Neural crest cell (in vitro differentiated cells): ENCODE results near the gene KRTAP6-3. TPM values are rescaled to one million over a fixed set of nuclear protein-coding genes. Genes with fewer than 3 reads are reported as not detected.

Experiments
- DNase-seq: peaks from one replicate; pipeline ENCODE4 v3.0.0; 2021; ENCODE audit warnings: low read depth, mixed read lengths, low spot score
- H3K27ac Mint-ChIP-seq: one replicate; pipeline ENCODE4 v1.8.0; 2021; ENCODE audit warnings: mild to moderate bottlenecking, mixed read lengths; ENCODE audit not compliant: unreplicated experiment
- H3K27me3 Mint-ChIP-seq: 2 replicates; pipeline ENCODE4 v1.8.0; 2021; ENCODE audit warnings: low read depth, mild to moderate bottlenecking, mixed read lengths
- H3K36me3 Mint-ChIP-seq: 2 replicates; pipeline ENCODE4 v1.8.0; 2021; ENCODE audit warnings: low read depth, mild to moderate bottlenecking, mixed read lengths
- H3K4me1 Mint-ChIP-seq: 2 replicates; pipeline ENCODE4 v1.8.0; 2021; ENCODE audit warnings: mixed read lengths
- H3K4me3 Mint-ChIP-seq: one replicate; pipeline ENCODE4 v1.8.0; 2021; ENCODE audit warnings: mild to moderate bottlenecking, mixed read lengths
- H3K9me3 Mint-ChIP-seq: 2 replicates; pipeline ENCODE4 v1.8.0; 2021; ENCODE audit warnings: mixed read lengths
- total RNA-seq: library from RNA; stranded (reverse); gene quantifications from 2 replicates; pipeline ENCODE4 v1.2.1, GENCODE V29; 2021
- TF ChIP-seq, protein P1 (sequence below): fragments of 200-600 bp; sonication (generic); conservative IDR thresholded peaks from 2 replicates; pipeline ENCODE4 v1.5.0; 2021; ENCODE audit warnings: antibody characterized with exemption, mild to moderate bottlenecking

The KRTAP6-3 gene
- total RNA-seq, 1 donor from 2014 or later = not detected

DNA sequence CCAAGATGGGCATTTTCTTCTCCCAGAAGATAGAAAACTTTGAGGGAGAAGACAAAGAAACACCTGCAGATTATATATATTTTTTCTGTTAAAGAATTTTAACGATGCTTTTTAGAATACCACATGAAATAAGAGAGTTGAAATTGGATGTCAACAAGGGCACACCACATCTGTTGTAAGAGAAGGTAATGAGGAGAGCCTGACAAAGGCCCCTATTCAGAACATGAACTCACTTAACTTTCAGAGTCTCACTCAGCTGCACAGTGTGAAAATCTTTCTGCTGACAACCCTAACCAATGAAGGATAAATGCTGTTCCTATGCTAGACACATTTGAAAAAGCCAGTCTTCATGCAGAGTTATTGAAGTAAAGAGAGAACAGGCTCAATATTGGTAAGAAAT lies 9.4 kb upstream of the KRTAP6-3 start:
- TF ChIP-seq, protein P1, sequence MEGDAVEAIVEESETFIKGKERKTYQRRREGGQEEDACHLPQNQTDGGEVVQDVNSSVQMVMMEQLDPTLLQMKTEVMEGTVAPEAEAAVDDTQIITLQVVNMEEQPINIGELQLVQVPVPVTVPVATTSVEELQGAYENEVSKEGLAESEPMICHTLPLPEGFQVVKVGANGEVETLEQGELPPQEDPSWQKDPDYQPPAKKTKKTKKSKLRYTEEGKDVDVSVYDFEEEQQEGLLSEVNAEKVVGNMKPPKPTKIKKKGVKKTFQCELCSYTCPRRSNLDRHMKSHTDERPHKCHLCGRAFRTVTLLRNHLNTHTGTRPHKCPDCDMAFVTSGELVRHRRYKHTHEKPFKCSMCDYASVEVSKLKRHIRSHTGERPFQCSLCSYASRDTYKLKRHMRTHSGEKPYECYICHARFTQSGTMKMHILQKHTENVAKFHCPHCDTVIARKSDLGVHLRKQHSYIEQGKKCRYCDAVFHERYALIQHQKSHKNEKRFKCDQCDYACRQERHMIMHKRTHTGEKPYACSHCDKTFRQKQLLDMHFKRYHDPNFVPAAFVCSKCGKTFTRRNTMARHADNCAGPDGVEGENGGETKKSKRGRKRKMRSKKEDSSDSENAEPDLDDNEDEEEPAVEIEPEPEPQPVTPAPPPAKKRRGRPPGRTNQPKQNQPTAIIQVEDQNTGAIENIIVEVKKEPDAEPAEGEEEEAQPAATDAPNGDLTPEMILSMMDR = no peak
- no peaks in the 10 kb centered on the region for H3K27me3 Mint-ChIP-seq
- peaks cover 6% of the 10 kb centered on the region for H3K9me3 Mint-ChIP-seq
- H3K27ac Mint-ChIP-seq = no peak overlapping the region
- no peak overlapping the region for H3K4me3 Mint-ChIP-seq
- no peak for DNase-seq
- H3K36me3 Mint-ChIP-seq = no peaks in the 10 kb centered on the region
- peaks cover 9% of the 10 kb centered on the region for H3K4me1 Mint-ChIP-seq

DNA sequence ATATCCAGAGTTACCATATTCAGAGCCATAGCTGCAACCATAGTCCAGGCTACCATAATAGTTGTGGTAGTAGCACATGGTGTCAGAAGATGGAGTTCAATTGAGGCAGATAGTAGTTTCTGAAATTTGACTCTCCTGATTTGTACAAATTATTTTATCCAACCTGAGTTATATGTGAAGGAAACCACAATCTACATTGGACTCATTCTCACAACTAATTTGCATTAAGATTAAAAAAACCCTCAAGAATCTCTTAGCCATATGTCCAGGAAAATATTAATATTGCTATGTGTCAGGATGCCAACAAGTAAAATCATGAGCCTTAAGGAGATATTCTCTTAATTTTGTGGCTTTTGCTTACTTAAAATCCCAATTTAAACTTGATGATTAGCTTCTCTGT lies 1.9 kb upstream of the KRTAP6-3 start, which contains the start of gene KRTAP22-2:
TSS of gene KRTAP22-2 (minus strand) at position 101 of the 400 bp plus-strand sequence.
- H3K27ac Mint-ChIP-seq = no peak within 1 kb of the TSS
- H3K9me3 Mint-ChIP-seq = peaks cover 9% of the 10 kb centered on the region
- H3K27me3 Mint-ChIP-seq = no peaks in the 10 kb centered on the region
- TF ChIP-seq, protein P1 = no peak
- DNase-seq = no peak
- no peak within 1 kb of the TSS for H3K4me3 Mint-ChIP-seq
- H3K36me3 Mint-ChIP-seq = no peaks in the 10 kb centered on the region
- no peaks in the 10 kb centered on the region for H3K4me1 Mint-ChIP-seq

- Mint-ChIP-seq H3K27ac (no peak within 1 kb of the TSS), H3K36me3 (peaks cover 3% of the 10 kb centered on the region), H3K9me3 (peaks cover 19% of the 10 kb centered on the region), H3K4me3 (no peak within 1 kb of the TSS), H3K27me3 (no peaks in the 10 kb centered on the region), H3K4me1 (no peaks in the 10 kb centered on the region)
- TF ChIP-seq, protein P1 = no peak
- no peak for DNase-seq
Observed at GRCh38 chr21:30598802-30599201, 6.6 kb downstream of the KRTAP6-3 start, which contains the start of gene KRTAP6-2. Gene KRTAP6-2, minus strand, starts transcription at chr21:30598902. Its CDS starts 28 bp downstream, at chr21:30598874.

DNA sequence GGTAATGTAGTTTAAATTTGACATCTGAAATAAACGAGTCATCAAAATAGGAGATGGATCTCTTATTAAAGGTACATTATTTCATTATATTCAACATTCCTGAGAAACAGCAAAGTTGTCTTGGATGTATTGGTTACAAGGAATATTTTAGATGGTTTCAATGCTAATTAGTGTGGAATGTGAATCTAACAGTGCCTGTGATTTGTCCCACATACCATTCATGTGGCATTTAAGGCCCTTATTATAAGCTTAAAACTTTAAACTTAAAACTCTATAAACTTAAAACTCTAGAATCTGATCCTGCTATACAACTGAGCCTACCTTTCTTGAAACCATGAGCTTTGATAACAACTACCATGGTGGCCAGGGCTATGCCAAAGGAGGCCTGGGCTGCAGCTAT lies 8.5 kb downstream of the KRTAP6-3 start, which contains the start of gene KRTAP22-1:
TSS of gene KRTAP22-1 (plus strand) at position 301 of the 400 bp plus-strand sequence.
- H3K4me3 Mint-ChIP-seq = no peak within 1 kb of the TSS
- H3K9me3 Mint-ChIP-seq = peaks cover 17% of the 10 kb centered on the region

GRCh38 chr21:30605968-30606367 lies 13.7 kb downstream of the KRTAP6-3 start:
- Mint-ChIP-seq H3K27ac (no peak overlapping the region), H3K27me3 (no peaks in the 10 kb centered on the region), H3K4me3 (no peak overlapping the region), H3K9me3 (peaks cover 21% of the 10 kb centered on the region), H3K4me1 (no peaks in the 10 kb centered on the region), H3K36me3 (no peaks in the 10 kb centered on the region)
- TF ChIP-seq, protein P1 = no peak
- DNase-seq = no peak

More for the DNA sequence above, 8.5 kb downstream of the KRTAP6-3 start, which contains the start of gene KRTAP22-1:
- DNase-seq = no peak
- Mint-ChIP-seq H3K4me1 (no peaks in the 10 kb centered on the region), H3K36me3 (peaks cover 3% of the 10 kb centered on the region), H3K27ac (no peak within 1 kb of the TSS), H3K27me3 (no peaks in the 10 kb centered on the region)
- TF ChIP-seq, protein P1 = no peak
